GM23338 (cell line): ENCODE results near the gene TCF3. TPM values are rescaled to one million over a fixed set of nuclear protein-coding genes. Genes with fewer than 3 reads are reported as not detected.

Experiments used
- ATAC-seq: fragments of 200-7000 bp; cut with Tn5 transposase; 3 replicates; pipeline ENCODE4 v1.9.1; 2020
- DNase-seq: peaks from one replicate; pipeline ENCODE4 v3.0.0-alpha.2; 2015; ENCODE audit warnings: low spot score
- H2AFZ ChIP-seq: fragments of 200-600 bp; sonication (generic); 2 replicates; pipeline ENCODE4 v1.8.0; 2016; ENCODE audit warnings: antibody characterized with exemption, mild to moderate bottlenecking, moderate library complexity
- H3F3A ChIP-seq: fragments of 200-600 bp; sonication (generic); replicated peaks from 2 replicates; pipeline ENCODE4 v1.8.0; 2017; ENCODE audit warnings: antibody characterized with exemption, mixed run types, low read depth
- H3K27ac ChIP-seq: fragments of 200-600 bp; sonication (generic); 2 replicates; pipeline ENCODE4 v1.6.1; 2016; ENCODE audit warnings: low read depth
- H3K27me3 ChIP-seq: fragments of 200-600 bp; sonication (generic); 2 replicates; pipeline ENCODE4 v1.8.0; 2016; ENCODE audit warnings: mild to moderate bottlenecking, mixed run types, moderate library complexity; ENCODE audit not compliant: insufficient read depth
- H3K36me3 ChIP-seq: fragments of 200-600 bp; sonication (generic); 2 replicates; pipeline ENCODE4 v1.8.0; 2016; ENCODE audit warnings: mild to moderate bottlenecking; ENCODE audit not compliant: insufficient read depth
- H3K4me1 ChIP-seq: fragments of 200-600 bp; sonication (generic); 2 replicates; pipeline ENCODE4 v1.8.0; 2016; ENCODE audit warnings: mild to moderate bottlenecking, moderate library complexity; ENCODE audit not compliant: insufficient read depth
- H3K4me2 ChIP-seq: fragments of 200-600 bp; sonication (generic); 2 replicates; pipeline ENCODE4 v1.7.1; 2017; ENCODE audit warnings: mixed run types
- H3K4me3 ChIP-seq: fragments of 200-600 bp; sonication (generic); 2 replicates; pipeline ENCODE4 v1.6.1; 2016; ENCODE audit warnings: mixed run types
- H3K79me2 ChIP-seq: fragments of 200-600 bp; sonication (generic); replicated peaks from 2 replicates; pipeline ENCODE4 v1.8.0; 2017; ENCODE audit warnings: mild to moderate bottlenecking; ENCODE audit not compliant: insufficient read depth
- H3K9me2 ChIP-seq: fragments of 200-600 bp; sonication (generic); 2 replicates; pipeline ENCODE4 v1.8.0; 2017; ENCODE audit not compliant: insufficient read depth
- H4K20me1 ChIP-seq: fragments of 200-600 bp; sonication (generic); replicated peaks from 2 replicates; pipeline ENCODE4 v1.8.0; 2017; ENCODE audit warnings: mild to moderate bottlenecking; ENCODE audit not compliant: insufficient read depth
- H3K27ac Mint-ChIP-seq: 2 replicates; pipeline ENCODE4 v1.8.0; 2020; ENCODE audit warnings: inconsistent platforms, mild to moderate bottlenecking, moderate library complexity, mixed read lengths
- H3K27me3 Mint-ChIP-seq: 3 replicates; pipeline ENCODE4 v1.8.0; 2022; ENCODE audit warnings: low read depth, mild to moderate bottlenecking, moderate library complexity, mixed read lengths, inconsistent platforms; ENCODE audit not compliant: insufficient read depth, poor library complexity
- H3K36me3 Mint-ChIP-seq: 3 replicates; pipeline ENCODE4 v1.8.0; 2021; ENCODE audit warnings: low read depth, mild to moderate bottlenecking, inconsistent platforms, moderate library complexity, mixed read lengths
- H3K4me1 Mint-ChIP-seq: 3 replicates; pipeline ENCODE4 v1.8.0; 2020; ENCODE audit warnings: mild to moderate bottlenecking, inconsistent platforms, mixed read lengths
- H3K4me3 Mint-ChIP-seq: 3 replicates; pipeline ENCODE4 v1.8.0; 2021; ENCODE audit warnings: moderate library complexity, mild to moderate bottlenecking, inconsistent platforms, mixed read lengths
- H3K9me3 Mint-ChIP-seq: 3 replicates; pipeline ENCODE4 v1.8.0; 2020; ENCODE audit warnings: moderate library complexity, mild to moderate bottlenecking, inconsistent platforms, mixed read lengths
- CREB1 ChIP-seq: fragments of 250-450 bp; sonication (Bioruptor Pico); IDR thresholded peaks from 2 replicates; pipeline ENCODE4 v1.5.0; 2020; ENCODE audit warnings: low read depth, mild to moderate bottlenecking, moderate library complexity
- EZH2 ChIP-seq: fragments of 200-600 bp; sonication (generic); IDR thresholded peaks from one replicate; pipeline ENCODE4 v1.8.0; 2017; ENCODE audit warnings: antibody characterized with exemption, mild to moderate bottlenecking, low read depth; ENCODE audit not compliant: unreplicated experiment
- EZH2phosphoT487 ChIP-seq: fragments of 200-600 bp; sonication (generic); IDR thresholded peaks from one replicate; pipeline ENCODE4 v1.8.1; 2018; ENCODE audit warnings: antibody characterized with exemption; ENCODE audit not compliant: unreplicated experiment
- JUNB ChIP-seq: IDR thresholded peaks from one replicate; pipeline ENCODE4 v1.6.1; 2016; ENCODE audit warnings: antibody characterized with exemption; ENCODE audit not compliant: unreplicated experiment
- NANOG ChIP-seq: IDR thresholded peaks from 2 replicates; pipeline ENCODE4 v1.6.1; 2016; ENCODE audit warnings: antibody characterized with exemption, borderline replicate concordance
- POLR2AphosphoS5 ChIP-seq: IDR thresholded peaks from 2 replicates; pipeline ENCODE4 v1.6.1; 2016; ENCODE audit warnings: antibody characterized with exemption, low read depth
- STAT1 ChIP-seq: IDR thresholded peaks from one replicate; pipeline ENCODE4 v1.6.1; 2016; ENCODE audit warnings: antibody characterized with exemption; ENCODE audit not compliant: unreplicated experiment
- ZNF114 ChIP-seq: fragments of 250-450 bp; sonication (Bioruptor Pico); IDR thresholded peaks from 2 replicates; pipeline ENCODE4 v1.5.0; 2020; ENCODE audit warnings: mild to moderate bottlenecking, moderate library complexity
- ZNF331 ChIP-seq: fragments of 250-450 bp; sonication (Bioruptor Pico); IDR thresholded peaks from 2 replicates; pipeline ENCODE4 v1.5.0; 2020; ENCODE audit warnings: low read depth, mild to moderate bottlenecking, moderate library complexity
- polyA plus RNA-seq: library from polyadenylated mRNA; unstranded; fragments of >200 nt; fragmentation: Nextera tagmentation; extraction: Ambion mirVana; gene quantifications from 2 replicates; pipeline ENCODE4 v1.2.1, GENCODE V29; 2016
- total RNA-seq: library from RNA; depleted of rRNA; stranded (reverse); fragments of >200 nt; shearing (Covaris generic); gene quantifications from 2 replicates; pipeline ENCODE4 v1.2.3, GENCODE V29; 2014
- TF ChIP-seq, protein P1 (sequence below): IDR thresholded peaks from 2 replicates; pipeline ENCODE4 v1.6.1; 2016; ENCODE audit warnings: antibody characterized with exemption
- TF ChIP-seq, protein P2 (sequence below): IDR thresholded peaks from one replicate; pipeline ENCODE4 v1.6.1; 2018; ENCODE audit warnings: antibody characterized with exemption; ENCODE audit not compliant: unreplicated experiment
- TF ChIP-seq, protein P3 (sequence below), 2 experiments: fragments of 200-600 bp in 1 of 2; sonication (generic) in 1 of 2; conservative IDR thresholded peaks; 2 replicates each; pipeline versions ENCODE4 v1.5.1 to v1.6.1; 2016 to 2017; ENCODE audit warnings: antibody characterized with exemption in 2 of 2, low read depth in 2 of 2, mild to moderate bottlenecking in 2 of 2, moderate library complexity in 1 of 2
- TF ChIP-seq, protein P4 (sequence below): fragments of 250-450 bp; sonication (Bioruptor Pico); IDR thresholded peaks from 2 replicates; pipeline ENCODE4 v1.5.0; 2020; ENCODE audit warnings: mild to moderate bottlenecking, moderate library complexity

Gene TCF3
- total and polyA plus RNA-seq, 2 experiments from 2014 or later = 166 to 383 TPM

DNA sequence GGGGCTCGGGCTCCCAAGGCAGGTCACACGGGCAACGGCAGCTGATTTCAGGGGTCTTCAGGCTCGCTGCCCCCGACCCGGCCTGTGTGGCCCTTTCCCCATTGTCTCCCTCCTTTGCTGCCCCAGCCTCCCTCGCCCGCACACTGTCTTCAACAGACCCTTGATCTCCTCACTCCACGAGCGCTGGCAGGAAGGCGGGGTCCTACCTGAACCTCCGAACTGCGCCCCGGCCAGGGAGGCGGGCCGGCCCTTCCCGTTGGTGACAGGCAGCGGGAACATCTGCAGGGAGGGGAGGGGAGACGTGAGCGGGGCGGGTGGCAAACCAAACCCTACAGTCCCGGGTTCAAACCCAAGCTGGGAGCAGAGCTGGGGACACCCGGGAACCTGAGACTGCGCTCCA, 6.3 kb downstream of the TCF3 start:
- Mint-ChIP-seq H3K4me1 (peaks cover 14% of the 10 kb centered on the region; the same call in 2 of the 3 replicates), H3K27ac (no peak overlapping the region), H3K4me3 (no peak overlapping the region), H3K27me3 (peaks cover 20% of the 10 kb centered on the region), H3K36me3 (peaks cover 77% of the 10 kb centered on the region), H3K9me3 (0 out of 3 replicates have a peak, but pooled peaks cover under 1% of the 10 kb centered on the region)
- H3K27me3 ChIP-seq = no peaks in the 10 kb centered on the region
- H3K4me1 ChIP-seq = peaks cover 10% of the 10 kb centered on the region
- peaks cover 8% of the 10 kb centered on the region; the same call in 1 of the 2 replicates for H3F3A ChIP-seq
- no peak for DNase-seq
- H3K4me2 ChIP-seq = no peak overlapping the region
- H4K20me1 ChIP-seq = peaks cover 16% of the 10 kb centered on the region
- no peak overlapping the region for H3K4me3 ChIP-seq
- no peak overlapping the region for H2AFZ ChIP-seq
- no peaks in the 10 kb centered on the region for H3K9me2 ChIP-seq
- peaks cover 80% of the 10 kb centered on the region for H3K79me2 ChIP-seq
- no peak for ATAC-seq
- TF ChIP-seq ZNF114 = no peak
- no peak for TF ChIP-seq STAT1
- TF ChIP-seq POLR2AphosphoS5 = no peak
- TF ChIP-seq, protein P1, sequence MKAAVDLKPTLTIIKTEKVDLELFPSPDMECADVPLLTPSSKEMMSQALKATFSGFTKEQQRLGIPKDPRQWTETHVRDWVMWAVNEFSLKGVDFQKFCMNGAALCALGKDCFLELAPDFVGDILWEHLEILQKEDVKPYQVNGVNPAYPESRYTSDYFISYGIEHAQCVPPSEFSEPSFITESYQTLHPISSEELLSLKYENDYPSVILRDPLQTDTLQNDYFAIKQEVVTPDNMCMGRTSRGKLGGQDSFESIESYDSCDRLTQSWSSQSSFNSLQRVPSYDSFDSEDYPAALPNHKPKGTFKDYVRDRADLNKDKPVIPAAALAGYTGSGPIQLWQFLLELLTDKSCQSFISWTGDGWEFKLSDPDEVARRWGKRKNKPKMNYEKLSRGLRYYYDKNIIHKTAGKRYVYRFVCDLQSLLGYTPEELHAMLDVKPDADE = no peak
- no peak for TF ChIP-seq NANOG
- TF ChIP-seq, protein P2, sequence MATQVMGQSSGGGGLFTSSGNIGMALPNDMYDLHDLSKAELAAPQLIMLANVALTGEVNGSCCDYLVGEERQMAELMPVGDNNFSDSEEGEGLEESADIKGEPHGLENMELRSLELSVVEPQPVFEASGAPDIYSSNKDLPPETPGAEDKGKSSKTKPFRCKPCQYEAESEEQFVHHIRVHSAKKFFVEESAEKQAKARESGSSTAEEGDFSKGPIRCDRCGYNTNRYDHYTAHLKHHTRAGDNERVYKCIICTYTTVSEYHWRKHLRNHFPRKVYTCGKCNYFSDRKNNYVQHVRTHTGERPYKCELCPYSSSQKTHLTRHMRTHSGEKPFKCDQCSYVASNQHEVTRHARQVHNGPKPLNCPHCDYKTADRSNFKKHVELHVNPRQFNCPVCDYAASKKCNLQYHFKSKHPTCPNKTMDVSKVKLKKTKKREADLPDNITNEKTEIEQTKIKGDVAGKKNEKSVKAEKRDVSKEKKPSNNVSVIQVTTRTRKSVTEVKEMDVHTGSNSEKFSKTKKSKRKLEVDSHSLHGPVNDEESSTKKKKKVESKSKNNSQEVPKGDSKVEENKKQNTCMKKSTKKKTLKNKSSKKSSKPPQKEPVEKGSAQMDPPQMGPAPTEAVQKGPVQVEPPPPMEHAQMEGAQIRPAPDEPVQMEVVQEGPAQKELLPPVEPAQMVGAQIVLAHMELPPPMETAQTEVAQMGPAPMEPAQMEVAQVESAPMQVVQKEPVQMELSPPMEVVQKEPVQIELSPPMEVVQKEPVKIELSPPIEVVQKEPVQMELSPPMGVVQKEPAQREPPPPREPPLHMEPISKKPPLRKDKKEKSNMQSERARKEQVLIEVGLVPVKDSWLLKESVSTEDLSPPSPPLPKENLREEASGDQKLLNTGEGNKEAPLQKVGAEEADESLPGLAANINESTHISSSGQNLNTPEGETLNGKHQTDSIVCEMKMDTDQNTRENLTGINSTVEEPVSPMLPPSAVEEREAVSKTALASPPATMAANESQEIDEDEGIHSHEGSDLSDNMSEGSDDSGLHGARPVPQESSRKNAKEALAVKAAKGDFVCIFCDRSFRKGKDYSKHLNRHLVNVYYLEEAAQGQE = no peak
- no peak for TF ChIP-seq EZH2
- TF ChIP-seq EZH2phosphoT487 = no peak
- TF ChIP-seq, protein P3, sequence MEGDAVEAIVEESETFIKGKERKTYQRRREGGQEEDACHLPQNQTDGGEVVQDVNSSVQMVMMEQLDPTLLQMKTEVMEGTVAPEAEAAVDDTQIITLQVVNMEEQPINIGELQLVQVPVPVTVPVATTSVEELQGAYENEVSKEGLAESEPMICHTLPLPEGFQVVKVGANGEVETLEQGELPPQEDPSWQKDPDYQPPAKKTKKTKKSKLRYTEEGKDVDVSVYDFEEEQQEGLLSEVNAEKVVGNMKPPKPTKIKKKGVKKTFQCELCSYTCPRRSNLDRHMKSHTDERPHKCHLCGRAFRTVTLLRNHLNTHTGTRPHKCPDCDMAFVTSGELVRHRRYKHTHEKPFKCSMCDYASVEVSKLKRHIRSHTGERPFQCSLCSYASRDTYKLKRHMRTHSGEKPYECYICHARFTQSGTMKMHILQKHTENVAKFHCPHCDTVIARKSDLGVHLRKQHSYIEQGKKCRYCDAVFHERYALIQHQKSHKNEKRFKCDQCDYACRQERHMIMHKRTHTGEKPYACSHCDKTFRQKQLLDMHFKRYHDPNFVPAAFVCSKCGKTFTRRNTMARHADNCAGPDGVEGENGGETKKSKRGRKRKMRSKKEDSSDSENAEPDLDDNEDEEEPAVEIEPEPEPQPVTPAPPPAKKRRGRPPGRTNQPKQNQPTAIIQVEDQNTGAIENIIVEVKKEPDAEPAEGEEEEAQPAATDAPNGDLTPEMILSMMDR (conservative IDR thresholded peaks at IDR 0.05; ENCODE audit: low read depth in 2 of 2) = no peak
- no peak for TF ChIP-seq JUNB
- TF ChIP-seq, protein P4, sequence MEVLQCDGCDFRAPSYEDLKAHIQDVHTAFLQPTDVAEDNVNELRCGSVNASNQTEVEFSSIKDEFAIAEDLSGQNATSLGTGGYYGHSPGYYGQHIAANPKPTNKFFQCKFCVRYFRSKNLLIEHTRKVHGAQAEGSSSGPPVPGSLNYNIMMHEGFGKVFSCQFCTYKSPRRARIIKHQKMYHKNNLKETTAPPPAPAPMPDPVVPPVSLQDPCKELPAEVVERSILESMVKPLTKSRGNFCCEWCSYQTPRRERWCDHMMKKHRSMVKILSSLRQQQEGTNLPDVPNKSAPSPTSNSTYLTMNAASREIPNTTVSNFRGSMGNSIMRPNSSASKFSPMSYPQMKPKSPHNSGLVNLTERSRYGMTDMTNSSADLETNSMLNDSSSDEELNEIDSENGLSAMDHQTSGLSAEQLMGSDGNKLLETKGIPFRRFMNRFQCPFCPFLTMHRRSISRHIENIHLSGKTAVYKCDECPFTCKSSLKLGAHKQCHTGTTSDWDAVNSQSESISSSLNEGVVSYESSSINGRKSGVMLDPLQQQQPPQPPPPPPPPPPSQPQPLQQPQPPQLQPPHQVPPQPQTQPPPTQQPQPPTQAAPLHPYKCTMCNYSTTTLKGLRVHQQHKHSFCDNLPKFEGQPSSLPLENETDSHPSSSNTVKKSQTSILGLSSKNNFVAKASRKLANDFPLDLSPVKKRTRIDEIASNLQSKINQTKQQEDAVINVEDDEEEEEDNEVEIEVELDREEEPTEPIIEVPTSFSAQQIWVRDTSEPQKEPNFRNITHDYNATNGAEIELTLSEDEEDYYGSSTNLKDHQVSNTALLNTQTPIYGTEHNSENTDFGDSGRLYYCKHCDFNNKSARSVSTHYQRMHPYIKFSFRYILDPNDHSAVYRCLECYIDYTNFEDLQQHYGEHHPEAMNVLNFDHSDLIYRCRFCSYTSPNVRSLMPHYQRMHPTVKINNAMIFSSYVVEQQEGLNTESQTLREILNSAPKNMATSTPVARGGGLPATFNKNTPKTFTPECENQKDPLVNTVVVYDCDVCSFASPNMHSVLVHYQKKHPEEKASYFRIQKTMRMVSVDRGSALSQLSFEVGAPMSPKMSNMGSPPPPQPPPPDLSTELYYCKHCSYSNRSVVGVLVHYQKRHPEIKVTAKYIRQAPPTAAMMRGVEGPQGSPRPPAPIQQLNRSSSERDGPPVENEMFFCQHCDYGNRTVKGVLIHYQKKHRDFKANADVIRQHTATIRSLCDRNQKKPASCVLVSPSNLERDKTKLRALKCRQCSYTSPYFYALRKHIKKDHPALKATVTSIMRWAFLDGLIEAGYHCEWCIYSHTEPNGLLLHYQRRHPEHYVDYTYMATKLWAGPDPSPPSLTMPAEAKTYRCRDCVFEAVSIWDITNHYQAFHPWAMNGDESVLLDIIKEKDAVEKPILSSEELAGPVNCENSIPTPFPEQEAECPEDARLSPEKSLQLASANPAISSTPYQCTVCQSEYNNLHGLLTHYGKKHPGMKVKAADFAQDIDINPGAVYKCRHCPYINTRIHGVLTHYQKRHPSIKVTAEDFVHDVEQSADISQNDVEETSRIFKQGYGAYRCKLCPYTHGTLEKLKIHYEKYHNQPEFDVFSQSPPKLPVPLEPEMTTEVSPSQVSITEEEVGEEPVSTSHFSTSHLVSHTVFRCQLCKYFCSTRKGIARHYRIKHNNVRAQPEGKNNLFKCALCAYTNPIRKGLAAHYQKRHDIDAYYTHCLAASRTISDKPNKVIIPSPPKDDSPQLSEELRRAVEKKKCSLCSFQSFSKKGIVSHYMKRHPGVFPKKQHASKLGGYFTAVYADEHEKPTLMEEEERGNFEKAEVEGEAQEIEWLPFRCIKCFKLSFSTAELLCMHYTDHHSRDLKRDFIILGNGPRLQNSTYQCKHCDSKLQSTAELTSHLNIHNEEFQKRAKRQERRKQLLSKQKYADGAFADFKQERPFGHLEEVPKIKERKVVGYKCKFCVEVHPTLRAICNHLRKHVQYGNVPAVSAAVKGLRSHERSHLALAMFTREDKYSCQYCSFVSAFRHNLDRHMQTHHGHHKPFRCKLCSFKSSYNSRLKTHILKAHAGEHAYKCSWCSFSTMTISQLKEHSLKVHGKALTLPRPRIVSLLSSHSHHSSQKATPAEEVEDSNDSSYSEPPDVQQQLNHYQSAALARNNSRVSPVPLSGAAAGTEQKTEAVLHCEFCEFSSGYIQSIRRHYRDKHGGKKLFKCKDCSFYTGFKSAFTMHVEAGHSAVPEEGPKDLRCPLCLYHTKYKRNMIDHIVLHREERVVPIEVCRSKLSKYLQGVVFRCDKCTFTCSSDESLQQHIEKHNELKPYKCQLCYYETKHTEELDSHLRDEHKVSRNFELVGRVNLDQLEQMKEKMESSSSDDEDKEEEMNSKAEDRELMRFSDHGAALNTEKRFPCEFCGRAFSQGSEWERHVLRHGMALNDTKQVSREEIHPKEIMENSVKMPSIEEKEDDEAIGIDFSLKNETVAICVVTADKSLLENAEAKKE = no peak
- no peak for TF ChIP-seq ZNF331 (CRISPR knock-in tag)
- TF ChIP-seq CREB1 (CRISPR knock-in tag) = no peak
- H3K36me3 ChIP-seq = peaks cover 20% of the 10 kb centered on the region; the same call in 1 of the 2 replicates
- H3K27ac ChIP-seq = no peak overlapping the region
